HEK293 (cell line): ENCODE results near the gene KIRREL1.
A peak's percentile ranks its signal among the peaks of the same experiment; 100 is the strongest.

ENCODE experiments used
- BCL11A ChIP-seq: fragments of 450-650 bp; formaldehyde crosslinking; IDR thresholded peaks from 2 replicates; pipeline ENCODE4 v1.5.1; 2016; ENCODE audit warnings: low read depth, missing biosample characterization, missing genetic modification characterization
- BCL11B ChIP-seq: fragments of 450-650 bp; formaldehyde crosslinking; IDR thresholded peaks from 2 replicates; pipeline ENCODE4 v1.5.1; 2016; ENCODE audit warnings: low read depth, missing biosample characterization, missing genetic modification characterization
- EGR2 ChIP-seq: fragments of 450-650 bp; formaldehyde crosslinking; IDR thresholded peaks from 2 replicates; pipeline ENCODE4 v1.5.1; 2016; ENCODE audit warnings: low read depth, missing biosample characterization, missing genetic modification characterization
- GLI2 ChIP-seq: fragments of 450-650 bp; formaldehyde crosslinking; IDR thresholded peaks from 2 replicates; pipeline ENCODE4; 2017; ENCODE audit warnings: missing biosample characterization, missing genetic modification characterization, low read depth, borderline replicate concordance
- KLF16 ChIP-seq: fragments of 450-650 bp; formaldehyde crosslinking; IDR thresholded peaks from 2 replicates; pipeline ENCODE4 v1.5.1; 2017; ENCODE audit warnings: missing biosample characterization, missing genetic modification characterization
- MYNN ChIP-seq: fragments of 450-650 bp; formaldehyde crosslinking; IDR thresholded peaks from 2 replicates; pipeline ENCODE4 v1.5.1; 2016; ENCODE audit warnings: missing biosample characterization, missing genetic modification characterization, borderline replicate concordance
- PRDM1 ChIP-seq: fragments of 450-650 bp; formaldehyde crosslinking; IDR thresholded peaks from 2 replicates; pipeline ENCODE4; 2016; ENCODE audit warnings: missing biosample characterization, missing genetic modification characterization
- RBAK ChIP-seq: fragments of 450-650 bp; formaldehyde crosslinking; IDR thresholded peaks from 2 replicates; pipeline ENCODE4 v1.5.1; 2016; ENCODE audit warnings: missing biosample characterization, missing genetic modification characterization
- SP2 ChIP-seq: fragments of 450-650 bp; formaldehyde crosslinking; IDR thresholded peaks from 2 replicates; pipeline ENCODE4 v1.5.1; 2016; ENCODE audit warnings: missing biosample characterization, missing genetic modification characterization
- ZBTB17 ChIP-seq: fragments of 450-650 bp; formaldehyde crosslinking; IDR thresholded peaks from 2 replicates; pipeline ENCODE4 v1.5.1; 2016; ENCODE audit warnings: missing biosample characterization, missing genetic modification characterization
- ZNF133 ChIP-seq: fragments of 450-650 bp; formaldehyde crosslinking; IDR thresholded peaks from 2 replicates; pipeline ENCODE4 v1.5.1; 2016; ENCODE audit warnings: missing biosample characterization, missing genetic modification characterization
- ZNF138 ChIP-seq: fragments of 450-650 bp; formaldehyde crosslinking; IDR thresholded peaks from 2 replicates; pipeline ENCODE4 v1.5.1; 2016; ENCODE audit warnings: missing biosample characterization, missing genetic modification characterization, borderline replicate concordance
- ZNF169 ChIP-seq: fragments of 450-650 bp; formaldehyde crosslinking; IDR thresholded peaks from 2 replicates; pipeline ENCODE4 v1.5.1; 2016; ENCODE audit warnings: missing biosample characterization, missing genetic modification characterization
- ZNF292 ChIP-seq: fragments of 450-650 bp; formaldehyde crosslinking; IDR thresholded peaks from 2 replicates; pipeline ENCODE4 v1.5.1; 2016; ENCODE audit warnings: low read depth, missing biosample characterization, missing genetic modification characterization, borderline replicate concordance
- ZNF335 ChIP-seq: fragments of 450-650 bp; formaldehyde crosslinking; conservative IDR thresholded peaks from 2 replicates; pipeline ENCODE4 v1.5.1; 2016; ENCODE audit warnings: missing biosample characterization, missing genetic modification characterization
- ZNF426 ChIP-seq: fragments of 450-650 bp; formaldehyde crosslinking; IDR thresholded peaks from 2 replicates; pipeline ENCODE4 v1.5.1; 2017; ENCODE audit warnings: missing biosample characterization, missing genetic modification characterization, mild to moderate bottlenecking, inconsistent platforms, moderate library complexity
- ZNF473 ChIP-seq: fragments of 450-650 bp; formaldehyde crosslinking; IDR thresholded peaks from 2 replicates; pipeline ENCODE4 v1.5.1; 2017; ENCODE audit warnings: missing biosample characterization, missing genetic modification characterization
- ZNF510 ChIP-seq: fragments of 450-650 bp; formaldehyde crosslinking; IDR thresholded peaks from 2 replicates; pipeline ENCODE4 v1.5.1; 2018; ENCODE audit warnings: mild to moderate bottlenecking, missing genetic modification characterization, missing biosample characterization; ENCODE audit not compliant: insufficient replicate concordance
- ZNF544 ChIP-seq: fragments of 450-650 bp; formaldehyde crosslinking; IDR thresholded peaks from 2 replicates; pipeline ENCODE4 v1.5.0; 2017; ENCODE audit warnings: missing biosample characterization, missing genetic modification characterization
- ZNF555 ChIP-seq: fragments of 450-650 bp; formaldehyde crosslinking; conservative IDR thresholded peaks from 2 replicates; pipeline ENCODE4 v1.5.1; 2017; ENCODE audit warnings: missing biosample characterization, mild to moderate bottlenecking, missing genetic modification characterization, inconsistent platforms
- ZNF621 ChIP-seq: fragments of 450-650 bp; formaldehyde crosslinking; IDR thresholded peaks from 2 replicates; pipeline ENCODE4 v1.5.1; 2017; ENCODE audit warnings: missing biosample characterization, missing genetic modification characterization
- ZNF843 ChIP-seq: fragments of 450-650 bp; formaldehyde crosslinking; IDR thresholded peaks from 2 replicates; pipeline ENCODE4 v1.5.1; 2016; ENCODE audit warnings: missing biosample characterization, missing genetic modification characterization
- ZSCAN16 ChIP-seq: fragments of 450-650 bp; formaldehyde crosslinking; IDR thresholded peaks from 2 replicates; pipeline ENCODE4 v1.5.1; 2016; ENCODE audit warnings: missing biosample characterization, missing genetic modification characterization
- TF ChIP-seq, protein P1 (sequence below): fragments of 450-650 bp; formaldehyde crosslinking; IDR thresholded peaks from 2 replicates; pipeline ENCODE4 v1.5.1; 2016; ENCODE audit warnings: missing biosample characterization, missing genetic modification characterization, borderline replicate concordance
- TF ChIP-seq, protein P2 (sequence below): fragments of 450-650 bp; formaldehyde crosslinking; IDR thresholded peaks from 2 replicates; pipeline ENCODE4 v1.5.1; 2016; ENCODE audit warnings: missing biosample characterization, missing genetic modification characterization
- TF ChIP-seq, protein P3 (sequence below): fragments of 450-650 bp; formaldehyde crosslinking; IDR thresholded peaks from 2 replicates; pipeline ENCODE4 v1.5.1; 2016; ENCODE audit warnings: missing biosample characterization, missing genetic modification characterization
- TF ChIP-seq, protein P4 (sequence below): fragments of 450-650 bp; formaldehyde crosslinking; IDR thresholded peaks from 2 replicates; pipeline ENCODE4 v1.5.1; 2016; ENCODE audit warnings: missing biosample characterization, missing genetic modification characterization
- TF ChIP-seq, protein P5 (sequence below): fragments of 450-650 bp; formaldehyde crosslinking; IDR thresholded peaks from 2 replicates; pipeline ENCODE4 v1.5.1; 2016; ENCODE audit warnings: missing biosample characterization, missing genetic modification characterization

The KIRREL1 gene

DNA sequence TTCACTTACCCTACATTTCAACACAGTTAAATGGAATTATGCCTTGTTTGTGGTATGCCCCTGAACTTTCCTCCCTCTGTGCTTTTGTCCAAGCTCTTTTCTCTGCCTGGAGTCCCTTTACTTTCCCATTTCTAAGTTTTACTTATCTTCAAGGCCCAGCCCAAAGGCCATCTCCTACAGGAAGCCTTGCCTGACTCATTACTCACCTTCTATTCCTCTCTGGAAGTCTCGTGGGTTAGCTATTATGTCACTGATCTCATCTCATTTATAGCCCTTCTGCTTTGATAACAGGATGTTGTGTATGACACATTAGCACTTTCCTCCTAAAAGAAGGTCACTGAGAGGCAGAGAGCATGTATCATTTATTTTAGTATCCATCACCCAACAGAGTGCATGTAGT is 108.5 kb downstream of the KIRREL1 start (continued):
- no peak for TF ChIP-seq MYNN (tag by site-specific recombination)
- TF ChIP-seq BCL11A: no peak
- TF ChIP-seq SP2 (tag by site-specific recombination): no peak
- no peak for TF ChIP-seq RBAK (tag by site-specific recombination)
- TF ChIP-seq, protein P1, sequence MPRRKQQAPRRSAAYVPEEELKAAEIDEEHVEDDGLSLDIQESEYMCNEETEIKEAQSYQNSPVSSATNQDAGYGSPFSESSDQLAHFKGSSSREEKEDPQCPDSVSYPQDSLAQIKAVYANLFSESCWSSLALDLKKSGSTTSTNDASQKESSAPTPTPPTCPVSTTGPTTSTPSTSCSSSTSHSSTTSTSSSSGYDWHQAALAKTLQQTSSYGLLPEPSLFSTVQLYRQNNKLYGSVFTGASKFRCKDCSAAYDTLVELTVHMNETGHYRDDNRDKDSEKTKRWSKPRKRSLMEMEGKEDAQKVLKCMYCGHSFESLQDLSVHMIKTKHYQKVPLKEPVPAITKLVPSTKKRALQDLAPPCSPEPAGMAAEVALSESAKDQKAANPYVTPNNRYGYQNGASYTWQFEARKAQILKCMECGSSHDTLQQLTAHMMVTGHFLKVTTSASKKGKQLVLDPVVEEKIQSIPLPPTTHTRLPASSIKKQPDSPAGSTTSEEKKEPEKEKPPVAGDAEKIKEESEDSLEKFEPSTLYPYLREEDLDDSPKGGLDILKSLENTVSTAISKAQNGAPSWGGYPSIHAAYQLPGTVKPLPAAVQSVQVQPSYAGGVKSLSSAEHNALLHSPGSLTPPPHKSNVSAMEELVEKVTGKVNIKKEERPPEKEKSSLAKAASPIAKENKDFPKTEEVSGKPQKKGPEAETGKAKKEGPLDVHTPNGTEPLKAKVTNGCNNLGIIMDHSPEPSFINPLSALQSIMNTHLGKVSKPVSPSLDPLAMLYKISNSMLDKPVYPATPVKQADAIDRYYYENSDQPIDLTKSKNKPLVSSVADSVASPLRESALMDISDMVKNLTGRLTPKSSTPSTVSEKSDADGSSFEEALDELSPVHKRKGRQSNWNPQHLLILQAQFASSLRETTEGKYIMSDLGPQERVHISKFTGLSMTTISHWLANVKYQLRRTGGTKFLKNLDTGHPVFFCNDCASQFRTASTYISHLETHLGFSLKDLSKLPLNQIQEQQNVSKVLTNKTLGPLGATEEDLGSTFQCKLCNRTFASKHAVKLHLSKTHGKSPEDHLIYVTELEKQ (tag by site-specific recombination): peak; percentile 60; the same call in 1 of the 2 replicates
- no peak for TF ChIP-seq KLF16
- TF ChIP-seq ZSCAN16 (tag by site-specific recombination): no peak
- TF ChIP-seq ZBTB17 (tag by site-specific recombination): 0 out of 2 replicates have a peak, but pooled peaks have one; percentile 15
- TF ChIP-seq ZNF292 (tag by site-specific recombination): no peak
- TF ChIP-seq, protein P2, sequence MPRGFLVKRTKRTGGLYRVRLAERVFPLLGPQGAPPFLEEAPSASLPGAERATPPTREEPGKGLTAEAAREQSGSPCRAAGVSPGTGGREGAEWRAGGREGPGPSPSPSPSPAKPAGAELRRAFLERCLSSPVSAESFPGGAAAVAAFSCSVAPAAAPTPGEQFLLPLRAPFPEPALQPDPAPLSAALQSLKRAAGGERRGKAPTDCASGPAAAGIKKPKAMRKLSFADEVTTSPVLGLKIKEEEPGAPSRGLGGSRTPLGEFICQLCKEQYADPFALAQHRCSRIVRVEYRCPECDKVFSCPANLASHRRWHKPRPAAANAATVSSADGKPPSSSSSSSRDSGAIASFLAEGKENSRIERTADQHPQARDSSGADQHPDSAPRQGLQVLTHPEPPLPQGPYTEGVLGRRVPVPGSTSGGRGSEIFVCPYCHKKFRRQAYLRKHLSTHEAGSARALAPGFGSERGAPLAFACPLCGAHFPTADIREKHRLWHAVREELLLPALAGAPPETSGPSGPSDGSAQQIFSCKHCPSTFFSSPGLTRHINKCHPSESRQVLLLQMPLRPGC (tag by site-specific recombination): 0 out of 2 replicates have a peak, but pooled peaks have one; percentile 35
- TF ChIP-seq ZNF555: no peak
- TF ChIP-seq, protein P3, sequence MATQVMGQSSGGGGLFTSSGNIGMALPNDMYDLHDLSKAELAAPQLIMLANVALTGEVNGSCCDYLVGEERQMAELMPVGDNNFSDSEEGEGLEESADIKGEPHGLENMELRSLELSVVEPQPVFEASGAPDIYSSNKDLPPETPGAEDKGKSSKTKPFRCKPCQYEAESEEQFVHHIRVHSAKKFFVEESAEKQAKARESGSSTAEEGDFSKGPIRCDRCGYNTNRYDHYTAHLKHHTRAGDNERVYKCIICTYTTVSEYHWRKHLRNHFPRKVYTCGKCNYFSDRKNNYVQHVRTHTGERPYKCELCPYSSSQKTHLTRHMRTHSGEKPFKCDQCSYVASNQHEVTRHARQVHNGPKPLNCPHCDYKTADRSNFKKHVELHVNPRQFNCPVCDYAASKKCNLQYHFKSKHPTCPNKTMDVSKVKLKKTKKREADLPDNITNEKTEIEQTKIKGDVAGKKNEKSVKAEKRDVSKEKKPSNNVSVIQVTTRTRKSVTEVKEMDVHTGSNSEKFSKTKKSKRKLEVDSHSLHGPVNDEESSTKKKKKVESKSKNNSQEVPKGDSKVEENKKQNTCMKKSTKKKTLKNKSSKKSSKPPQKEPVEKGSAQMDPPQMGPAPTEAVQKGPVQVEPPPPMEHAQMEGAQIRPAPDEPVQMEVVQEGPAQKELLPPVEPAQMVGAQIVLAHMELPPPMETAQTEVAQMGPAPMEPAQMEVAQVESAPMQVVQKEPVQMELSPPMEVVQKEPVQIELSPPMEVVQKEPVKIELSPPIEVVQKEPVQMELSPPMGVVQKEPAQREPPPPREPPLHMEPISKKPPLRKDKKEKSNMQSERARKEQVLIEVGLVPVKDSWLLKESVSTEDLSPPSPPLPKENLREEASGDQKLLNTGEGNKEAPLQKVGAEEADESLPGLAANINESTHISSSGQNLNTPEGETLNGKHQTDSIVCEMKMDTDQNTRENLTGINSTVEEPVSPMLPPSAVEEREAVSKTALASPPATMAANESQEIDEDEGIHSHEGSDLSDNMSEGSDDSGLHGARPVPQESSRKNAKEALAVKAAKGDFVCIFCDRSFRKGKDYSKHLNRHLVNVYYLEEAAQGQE (tag by site-specific recombination): no peak
- TF ChIP-seq ZNF169 (tag by site-specific recombination): no peak
- no peak for TF ChIP-seq ZNF544 (tag by site-specific recombination)
- TF ChIP-seq ZNF843 (tag by site-specific recombination): peak; percentile 50; the same call in 1 of the 2 replicates
- TF ChIP-seq, protein P4, sequence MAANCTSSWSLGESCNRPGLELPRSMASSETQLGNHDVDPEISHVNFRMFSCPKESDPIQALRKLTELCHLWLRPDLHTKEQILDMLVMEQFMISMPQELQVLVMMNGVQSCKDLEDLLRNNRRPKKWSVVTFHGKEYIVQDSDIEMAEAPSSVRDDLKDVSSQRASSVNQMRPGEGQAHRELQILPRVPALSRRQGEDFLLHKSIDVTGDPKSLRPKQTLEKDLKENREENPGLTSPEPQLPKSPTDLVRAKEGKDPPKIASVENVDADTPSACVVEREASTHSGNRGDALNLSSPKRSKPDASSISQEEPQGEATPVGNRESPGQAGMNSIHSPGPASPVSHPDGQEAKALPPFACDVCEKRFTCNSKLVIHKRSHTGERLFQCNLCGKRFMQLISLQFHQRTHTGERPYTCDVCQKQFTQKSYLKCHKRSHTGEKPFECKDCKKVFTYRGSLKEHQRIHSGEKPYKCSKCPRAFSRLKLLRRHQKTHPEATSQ (tag by site-specific recombination): no peak
- peak; percentile 85 for TF ChIP-seq PRDM1
- TF ChIP-seq, protein P5, sequence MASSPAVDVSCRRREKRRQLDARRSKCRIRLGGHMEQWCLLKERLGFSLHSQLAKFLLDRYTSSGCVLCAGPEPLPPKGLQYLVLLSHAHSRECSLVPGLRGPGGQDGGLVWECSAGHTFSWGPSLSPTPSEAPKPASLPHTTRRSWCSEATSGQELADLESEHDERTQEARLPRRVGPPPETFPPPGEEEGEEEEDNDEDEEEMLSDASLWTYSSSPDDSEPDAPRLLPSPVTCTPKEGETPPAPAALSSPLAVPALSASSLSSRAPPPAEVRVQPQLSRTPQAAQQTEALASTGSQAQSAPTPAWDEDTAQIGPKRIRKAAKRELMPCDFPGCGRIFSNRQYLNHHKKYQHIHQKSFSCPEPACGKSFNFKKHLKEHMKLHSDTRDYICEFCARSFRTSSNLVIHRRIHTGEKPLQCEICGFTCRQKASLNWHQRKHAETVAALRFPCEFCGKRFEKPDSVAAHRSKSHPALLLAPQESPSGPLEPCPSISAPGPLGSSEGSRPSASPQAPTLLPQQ: peak; percentile 26; the same call in 1 of the 2 replicates
- TF ChIP-seq ZNF138 (tag by site-specific recombination): no peak
- no peak for TF ChIP-seq ZNF473
- TF ChIP-seq ZNF510 (tag by site-specific recombination): no peak
- TF ChIP-seq EGR2: no peak
- TF ChIP-seq BCL11B (tag by site-specific recombination): no peak
- no peak for TF ChIP-seq ZNF133 (tag by site-specific recombination)
- TF ChIP-seq ZNF621: no peak
- TF ChIP-seq ZNF426 (tag by site-specific recombination): no peak
- 0 out of 2 replicates have a peak, but pooled peaks have one; percentile 32 for TF ChIP-seq ZNF335 (tag by site-specific recombination)
- TF ChIP-seq GLI2 (tag by site-specific recombination): no peak
